ENCODE results near the gene AFF4. TPM values are rescaled to one million over a fixed set of nuclear protein-coding genes. Genes with fewer than 3 reads are reported as not detected.
A peak's percentile ranks its signal among the peaks of the same experiment; 100 is the strongest.

The AFF4 gene
- total and polyA plus RNA-seq, 9 of the 15 experiments (the other 6 are each of a cell fraction or from before 2014, with no cell fraction given), result 1.7 to 25.8 (median 17.9) TPM

DNA sequence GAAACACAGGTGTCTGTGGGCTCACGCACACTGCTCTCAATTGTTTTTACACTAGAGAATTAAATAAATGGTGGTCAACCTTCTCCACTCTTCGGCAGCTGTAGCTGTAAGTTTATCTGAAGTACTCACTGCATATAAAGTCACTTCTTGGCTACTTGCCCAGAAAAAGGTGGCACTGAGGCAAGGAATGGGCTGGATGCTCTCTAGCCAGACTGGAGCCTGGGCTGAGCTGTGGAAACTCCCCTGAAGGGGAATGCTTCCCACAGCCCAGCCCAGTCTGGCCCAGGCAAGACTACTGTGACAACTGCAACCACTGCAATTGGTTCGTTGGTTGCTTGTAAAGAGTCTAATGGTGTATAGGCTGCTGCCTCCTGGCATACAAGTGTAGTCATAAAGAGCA lies 85.5 kb downstream of the AFF4 start:
- CTCF ChIA-PET (ENCODE audit: low intra/inter-chr PET ratio), result no interaction called here
- H2AFZ ChIP-seq (ENCODE audit: low read depth, low read length), result no peak overlapping the region
- H3K79me2 ChIP-seq (ENCODE audit: control insufficient read depth, insufficient read depth, low read length), result no peaks in the 10 kb centered on the region
- no peaks in the 10 kb centered on the region for H3K9me1 ChIP-seq (ENCODE audit: control insufficient read depth, insufficient read depth, low read length)
- H3K27ac ChIP-seq (ENCODE audit: extremely low read depth, low read depth, low read length), result no peak overlapping the region
- POLR2A ChIA-PET, result interaction anchor here (0.5 to 1.3 kb wide), 4 partner anchors 9 to 139 kb away, joined by 3 to 4 read pairs (median 3); no protein-coding TSS in a partner anchor
- WGBS (ENCODE audit: insufficient coverage, low coverage, missing lambda C conversion rate), result 46% methylated on average over 3 of the region's 3 CpGs
- peaks cover 54% of the 10 kb centered on the region for H3K36me3 ChIP-seq (ENCODE audit: control insufficient read depth, insufficient read depth, low read length)
- DNase-seq (ENCODE audit: extremely low read depth in 1 of 4, low spot score in 3 of 4) (peak in 1 of 4 experiments; percentile 38), ATAC-seq (peak; percentile 47), FAIRE-seq (no peak)
- no peak overlapping the region for H3K9ac ChIP-seq (ENCODE audit: insufficient read depth in 1 of 2, low read depth in 2 of 2, low read length in 2 of 2)
- H3K9me3 ChIP-seq (replicated peaks; ENCODE audit: control insufficient read depth, insufficient read depth, low read depth, low read length), result no peaks in the 10 kb centered on the region
- no TSS peak for BruUV-seq (replicated peaks)
- H4K20me1 ChIP-seq (replicated peaks; ENCODE audit: control insufficient read depth, insufficient read depth, low read length), result 0 out of 2 replicates have a peak, but pooled peaks cover under 1% of the 10 kb centered on the region
- H3K27me3 ChIP-seq (ENCODE audit: control insufficient read depth in 2 of 2, insufficient read depth in 2 of 2, low read length in 2 of 2), result no peaks in the 10 kb centered on the region
- intact Hi-C loops (cut with micrococcal nuclease), result no loop called here
- no peak overlapping the region for H3K4me3 ChIP-seq
- peaks cover 0 to 5% of the 10 kb centered on the region in 2 experiments; a peak in 2 of 5 replicates for H3K4me1 ChIP-seq (replicated peaks in 1 of 2; ENCODE audit: control insufficient read depth in 2 of 2, insufficient read depth in 2 of 2, low read length in 2 of 2)
- H3K4me2 ChIP-seq (ENCODE audit: insufficient read depth, low read length), result no peak overlapping the region
- in situ Hi-C loops (cut with MboI), result no loop called here
- TF ChIP-seq, protein P1, sequence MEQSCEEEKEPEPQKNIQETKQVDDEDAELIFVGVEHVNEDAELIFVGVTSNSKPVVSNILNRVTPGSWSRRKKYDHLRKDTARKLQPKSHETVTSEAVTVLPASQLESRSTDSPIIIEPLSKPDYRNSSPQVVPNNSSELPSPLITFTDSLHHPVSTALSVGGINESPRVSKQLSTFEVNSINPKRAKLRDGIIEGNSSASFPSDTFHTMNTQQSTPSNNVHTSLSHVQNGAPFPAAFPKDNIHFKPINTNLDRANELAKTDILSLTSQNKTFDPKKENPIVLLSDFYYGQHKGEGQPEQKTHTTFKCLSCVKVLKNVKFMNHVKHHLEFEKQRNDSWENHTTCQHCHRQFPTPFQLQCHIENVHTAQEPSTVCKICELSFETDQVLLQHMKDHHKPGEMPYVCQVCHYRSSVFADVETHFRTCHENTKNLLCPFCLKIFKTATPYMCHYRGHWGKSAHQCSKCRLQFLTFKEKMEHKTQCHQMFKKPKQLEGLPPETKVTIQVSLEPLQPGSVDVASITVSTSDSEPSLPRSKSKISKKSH (CRISPR knock-in tag; IDR thresholded peaks at IDR 0.05), result no peak
- peak; percentile 78 for TF ChIP-seq NFIC (IDR thresholded peaks at IDR 0.05)

DNA sequence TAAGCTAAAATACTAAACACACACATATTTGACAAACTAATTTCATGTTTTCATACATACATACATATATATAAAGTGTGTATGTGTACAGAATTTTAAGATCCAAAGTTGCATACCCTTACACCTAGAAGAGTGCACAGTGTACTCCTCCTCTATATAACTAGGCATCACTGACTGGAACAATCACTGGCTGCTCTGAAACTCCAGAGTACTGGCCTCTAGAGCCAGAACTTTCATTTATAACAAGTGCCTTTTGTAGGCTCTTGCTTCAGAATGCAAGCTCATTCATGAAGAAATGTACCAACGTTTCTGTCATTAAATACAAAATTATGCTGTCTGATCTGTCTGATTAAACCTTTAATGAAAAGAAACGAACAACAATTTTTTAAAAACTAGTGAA lies 86.0 kb downstream of the AFF4 start:
- intact Hi-C loops (cut with micrococcal nuclease), result no loop called here
- no peak for ATAC-seq
- BruUV-seq (replicated peaks), result no TSS peak
- TF ChIP-seq KAT2B (IDR thresholded peaks at IDR 0.05; ENCODE audit: low read depth, low read length), result no peak
- no peak for TF ChIP-seq CHD1 (IDR thresholded peaks at IDR 0.05; ENCODE audit: low read length)

More for the DNA sequence above, 86.0 kb downstream of the AFF4 start:
- Histone ChIP-seq H3K4me3 (no peak overlapping the region), H3K9ac (ENCODE audit: insufficient read depth in 1 of 2, low read depth in 2 of 2, low read length in 2 of 2) (no peak overlapping the region), H3K4me1 (replicated peaks in 1 of 2; ENCODE audit: control insufficient read depth in 2 of 2, insufficient read depth in 2 of 2, low read length in 2 of 2) (peaks cover 0 to 9% of the 10 kb centered on the region in 2 experiments; a peak in 2 of 5 replicates), H3K36me3 (ENCODE audit: control insufficient read depth, insufficient read depth, low read length) (peaks cover 54% of the 10 kb centered on the region), H3K9me1 (ENCODE audit: control insufficient read depth, insufficient read depth, low read length) (no peaks in the 10 kb centered on the region), H2AFZ (ENCODE audit: low read depth, low read length) (no peak overlapping the region), H3K79me2 (ENCODE audit: control insufficient read depth, insufficient read depth, low read length) (no peaks in the 10 kb centered on the region), H4K20me1 (replicated peaks; ENCODE audit: control insufficient read depth, insufficient read depth, low read length) (peaks cover 4% of the 10 kb centered on the region; the same call in 1 of the 2 replicates), H3K27me3 (ENCODE audit: control insufficient read depth in 2 of 2, insufficient read depth in 2 of 2, low read length in 2 of 2) (no peaks in the 10 kb centered on the region), H3K9me3 (replicated peaks; ENCODE audit: control insufficient read depth, insufficient read depth, low read depth, low read length) (no peaks in the 10 kb centered on the region), H3K4me2 (ENCODE audit: insufficient read depth, low read length) (no peak overlapping the region), H3K27ac (ENCODE audit: extremely low read depth, low read depth, low read length) (no peak overlapping the region)
- POLR2A ChIA-PET, result interaction anchor here (0.5 to 2.2 kb wide), 6 partner anchors 9 to 139 kb away, joined by 3 to 12 read pairs (median 3); partner anchors contain the start of genes GDF9 and UQCRQ
- FAIRE-seq, result no peak
- CTCF ChIA-PET (ENCODE audit: low intra/inter-chr PET ratio), result no interaction called here
- in situ Hi-C loops (cut with MboI), result no loop called here
- no peak for DNase-seq (ENCODE audit: extremely low read depth in 1 of 4, low spot score in 3 of 4)
- WGBS (ENCODE audit: insufficient coverage, low coverage, missing lambda C conversion rate), result 38% methylated on average over 2 of the region's 2 CpGs

Measured in K562 (cell line).